GM13976 (cell line): ENCODE results near the gene GNAZ.

Experiments used
- DNase-seq: peaks from one replicate; pipeline ENCODE4 v3.0.0; 2012; ENCODE audit warnings: low spot score
- CTCF ChIP-seq: IDR thresholded peaks from 2 replicates; pipeline ENCODE4 v1.5.1; 2012; ENCODE audit warnings: borderline replicate concordance, mild to moderate bottlenecking; ENCODE audit not compliant: insufficient read depth; ENCODE audit errors: extremely low read depth, missing control alignments, control extremely low read depth
- in situ Hi-C: fragments of 300-500 bp; cut with MboI; formaldehyde crosslinking; loops from one replicate; pipeline ENCODE4 v1.12.0; 2022; ENCODE audit warnings: low sequenced_read_pairs, mixed read lengths, inconsistent platforms; ENCODE audit not compliant: unreplicated experiment

The GNAZ gene

GRCh38 chr22:23112472-23113012 lies 42.2 kb downstream of the GNAZ start:
- DNase-seq, result no peak
- TF ChIP-seq CTCF, result no peak
- in situ Hi-C loops, result no loop called here

GRCh38 chr22:23113067-23113846 lies 42.9 kb downstream of the GNAZ start:
- no peak for DNase-seq

GRCh38 chr22:23113847-23114720 lies 43.8 kb downstream of the GNAZ start:
- in situ Hi-C loops, result no loop called here
- no peak for DNase-seq
- TF ChIP-seq CTCF, result no peak

More at GRCh38 chr22:23113067-23113846, 42.9 kb downstream of the GNAZ start:
- in situ Hi-C loops, result no loop called here
- TF ChIP-seq CTCF, result no peak

GRCh38 chr22:23114721-23115020 lies 44.4 kb downstream of the GNAZ start:
- DNase-seq, result no peak
- no peak for TF ChIP-seq CTCF
- in situ Hi-C loops, result no loop called here

GRCh38 chr22:23115369-23115768 lies 45.0 kb downstream of the GNAZ start:
- TF ChIP-seq CTCF, result no peak
- DNase-seq, result no peak
- in situ Hi-C loops, result no loop called here

- in situ Hi-C loops, result no loop called here
- TF ChIP-seq CTCF, result no peak
- no peak for DNase-seq
Measured at GRCh38 chr22:23115825-23116494, 45.6 kb downstream of the GNAZ start.
